ENCODE measurements around the gene FGFR1OP2. TPM values are rescaled to one million over a fixed set of nuclear protein-coding genes. Genes with fewer than 3 reads are reported as not detected.

Gene FGFR1OP2
- total RNA-seq, 2 donors from 2014 or later: 52.4 to 52.7 TPM

- peak overlapping the region in 1 of 2 donors; percentile 93 for H3K27ac Mint-ChIP-seq
- no peak for ATAC-seq
- H3K36me3 Mint-ChIP-seq: peaks cover 0 to 16% of the 10 kb centered on the region in 2 donors
- H3K9me3 Mint-ChIP-seq: no peaks in the 10 kb centered on the region
- no peak for DNase-seq (ENCODE audit: low spot score in 2 of 2)
Observed at GRCh38 chr12:27012239-27012981, 74.1 kb downstream of the FGFR1OP2 start.

GRCh38 chr12:27012982-27013255, 74.6 kb downstream of the FGFR1OP2 start:
- Mint-ChIP-seq H3K27ac (peak overlapping the region in 1 of 2 donors; percentile 93), H3K9me3 (no peaks in the 10 kb centered on the region), H3K36me3 (peaks cover 0 to 16% of the 10 kb centered on the region in 2 donors)
- DNase-seq (ENCODE audit: low spot score in 2 of 2) (no peak), ATAC-seq (no peak)

GRCh38 chr12:27013611-27014084, 75.4 kb downstream of the FGFR1OP2 start:
- ATAC-seq: peak; percentile 16 to 22
- DNase-seq (ENCODE audit: low spot score in 2 of 2): no peak
- H3K27ac Mint-ChIP-seq: peak overlapping the region; percentile 73 to 93
- no peaks in the 10 kb centered on the region for H3K9me3 Mint-ChIP-seq
- peaks cover 0 to 16% of the 10 kb centered on the region in 2 donors for H3K36me3 Mint-ChIP-seq

GRCh38 chr12:27014085-27014858, 76.0 kb downstream of the FGFR1OP2 start, which contains the start of gene TM7SF3:
Gene TM7SF3, minus strand, starts transcription at chr12:27014384. Its CDS starts 216 bp downstream, at chr12:27014168.
- DNase-seq (ENCODE audit: low spot score in 2 of 2) (peak; percentile 93 to 96), ATAC-seq (peak; percentile 82 to 91)
- Mint-ChIP-seq H3K36me3 (peaks cover 0 to 16% of the 10 kb centered on the region in 2 donors), H3K27ac (peak within 1 kb of the TSS; percentile 93), H3K9me3 (no peaks in the 10 kb centered on the region)

- Mint-ChIP-seq H3K36me3 (peaks cover 0 to 16% of the 10 kb centered on the region in 2 donors), H3K9me3 (no peaks in the 10 kb centered on the region), H3K27ac (peak overlapping the region; percentile 93)
- no peak for DNase-seq (ENCODE audit: low spot score in 2 of 2)
- peak in 1 of 2 donors; percentile 82 for ATAC-seq
Observed at GRCh38 chr12:27014859-27015729, 76.8 kb downstream of the FGFR1OP2 start.

GRCh38 chr12:27015730-27016076, 77.4 kb downstream of the FGFR1OP2 start:
- Mint-ChIP-seq H3K27ac (peak overlapping the region; percentile 79 to 93), H3K36me3 (peaks cover 0 to 16% of the 10 kb centered on the region in 2 donors)
- ATAC-seq: no peak

More at GRCh38 chr12:27015730-27016076, 77.4 kb downstream of the FGFR1OP2 start:
- no peaks in the 10 kb centered on the region for H3K9me3 Mint-ChIP-seq
- DNase-seq (ENCODE audit: low spot score in 2 of 2): no peak

Other genes starting within 250 kb of the FGFR1OP2 start
- 10 to 100 TPM; 44.6 to 46.1 TPM for gene ITPR2, start 105.3 kb upstream of the FGFR1OP2 start, total RNA-seq
- 10 to 100 TPM; 63.9 to 80.7 TPM for gene INTS13, start 489 bp upstream of the FGFR1OP2 start, total RNA-seq
- gene TM7SF3, start 75.9 kb downstream of the FGFR1OP2 start, total RNA-seq: 10 to 100 TPM; 28.8 to 62.5 TPM
- gene MED21, start 84.1 kb downstream of the FGFR1OP2 start, total RNA-seq: 10 to 100 TPM; 31.5 to 57.0 TPM
- gene C12orf71, start 144.1 kb downstream of the FGFR1OP2 start, total RNA-seq: not detected